Endodermal cell (in vitro differentiated cells): ENCODE results near the gene ATG2A. TPM values are rescaled to one million over a fixed set of nuclear protein-coding genes. Genes with fewer than 3 reads are reported as not detected.

ENCODE experiments used
- DNase-seq: peaks from one replicate; pipeline ENCODE4 v3.0.0-alpha.2; 2017
- H3K27ac ChIP-seq: 2 replicates; pipeline ENCODE4 v1.5.1; 2013; ENCODE audit warnings: mild to moderate bottlenecking, low read depth, low read length, moderate library complexity
- H3K27me3 ChIP-seq: 2 replicates; pipeline ENCODE4 v1.6.1; 2013; ENCODE audit warnings: mild to moderate bottlenecking, low read length, moderate library complexity; ENCODE audit not compliant: insufficient read depth, control insufficient read depth, poor library complexity, severe bottlenecking
- H3K36me3 ChIP-seq: 2 replicates; pipeline ENCODE4 v1.7.0; 2013; ENCODE audit warnings: mild to moderate bottlenecking, low read length, moderate library complexity; ENCODE audit not compliant: control insufficient read depth, insufficient read depth
- H3K4me1 ChIP-seq: one replicate; pipeline ENCODE4 v1.7.0; 2013; ENCODE audit warnings: low read length; ENCODE audit not compliant: control insufficient read depth, insufficient read depth
- H3K4me3 ChIP-seq: 2 replicates; pipeline ENCODE4 v1.5.1; 2013; ENCODE audit warnings: mild to moderate bottlenecking, low read length, moderate library complexity
- H3K9ac ChIP-seq: 2 replicates; pipeline ENCODE4 v1.6.1; 2013; ENCODE audit warnings: mild to moderate bottlenecking, low read length, moderate library complexity; ENCODE audit not compliant: poor library complexity, severe bottlenecking; ENCODE audit errors: extremely low read depth
- H3K9me3 ChIP-seq: 2 replicates; pipeline ENCODE4 v1.6.1; 2013; ENCODE audit warnings: mild to moderate bottlenecking, low read length, moderate library complexity; ENCODE audit not compliant: control insufficient read depth
- H3K27ac Mint-ChIP-seq: 2 replicates; pipeline ENCODE4 v1.8.0; 2020; ENCODE audit warnings: mixed read lengths
- H3K27me3 Mint-ChIP-seq: 2 replicates; pipeline ENCODE4 v1.8.0; 2021; ENCODE audit warnings: mild to moderate bottlenecking, mixed read lengths; ENCODE audit not compliant: insufficient read depth
- H3K36me3 Mint-ChIP-seq: 2 replicates; pipeline ENCODE4 v1.8.0; 2020; ENCODE audit warnings: low read depth, mixed read lengths
- H3K4me1 Mint-ChIP-seq: 2 replicates; pipeline ENCODE4 v1.8.0; 2020; ENCODE audit warnings: mixed read lengths
- H3K4me3 Mint-ChIP-seq: 2 replicates; pipeline ENCODE4 v1.8.0; 2020; ENCODE audit warnings: mild to moderate bottlenecking, moderate library complexity, mixed read lengths
- H3K9me3 Mint-ChIP-seq: 2 replicates; pipeline ENCODE4 v1.8.0; 2020; ENCODE audit warnings: mild to moderate bottlenecking, mixed read lengths
- WGBS, 2 experiments: methylation state at CpG; one replicate each; pipeline versions ENCODE4 v1.1.5 to v1.1.7; 2013; ENCODE audit warnings: missing lambda C conversion rate in 2 of 2, mixed read lengths in 1 of 2; ENCODE audit not compliant: insufficient coverage in 1 of 2, insufficient read length in 1 of 2; 5-methylcytosine and 5-hydroxymethylcytosine counted together
- total RNA-seq, 2 donors: library from RNA; stranded (reverse); fragmentation: NEBNext Ultra II Directional in 1 of 2; extraction: Animal tissue kit (Norgen Biotek cat#: 25700) in 1 of 2; gene quantifications; 2 replicates in 1 of 2; 3 replicates in 1 of 2; pipeline ENCODE4 v1.2.1, GENCODE V29; 2021
- TF ChIP-seq, protein P1 (sequence below): fragments of 200-600 bp; sonication (generic); conservative IDR thresholded peaks from 2 replicates; pipeline ENCODE4 v1.5.0; 2021; ENCODE audit warnings: antibody characterized with exemption, mild to moderate bottlenecking

ATG2A gene
- total RNA-seq, 2 donors from 2014 or later: 17.0 to 23.0 TPM

DNA sequence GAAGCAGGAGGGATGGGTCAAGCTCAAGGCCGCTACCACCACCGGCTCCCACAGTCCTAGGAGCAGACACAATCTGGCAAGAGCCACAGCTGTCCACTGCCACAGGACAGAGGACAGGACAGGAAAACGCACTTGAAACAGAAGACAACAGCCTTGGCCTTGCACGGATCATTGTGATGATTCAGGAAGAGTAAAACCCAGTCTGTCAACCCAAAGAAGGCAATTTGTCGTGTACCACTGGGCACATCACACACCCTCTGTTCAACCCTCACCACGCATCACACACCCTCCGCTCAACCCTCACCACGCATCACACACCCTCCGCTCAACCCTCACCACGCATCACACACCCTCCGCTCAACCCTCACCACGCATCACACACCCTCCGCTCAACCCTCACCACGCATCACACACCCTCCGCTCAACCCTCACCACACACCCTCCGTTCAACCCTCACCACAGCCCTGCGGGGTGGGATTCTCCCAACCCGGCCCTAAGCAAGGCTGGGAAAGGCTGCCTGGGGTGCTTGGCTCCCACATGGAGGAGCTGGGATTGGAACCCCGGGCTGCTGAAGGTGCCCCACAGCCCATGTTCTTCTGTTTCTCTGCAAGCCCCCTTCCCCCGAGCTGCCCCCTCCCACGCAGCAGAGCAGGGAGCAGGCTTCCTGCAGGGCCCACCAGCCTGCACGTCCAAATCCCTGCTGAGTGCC, 61.3 kb downstream of the ATG2A start:
- WGBS, 2 experiments: 93 to 96% methylated on average over 8 to 19 of the region's 22 CpGs
- Mint-ChIP-seq H3K4me3 (no peak overlapping the region), H3K4me1 (peaks cover 10% of the 10 kb centered on the region), H3K27me3 (no peaks in the 10 kb centered on the region), H3K36me3 (peaks cover 17% of the 10 kb centered on the region), H3K27ac (no peak overlapping the region), H3K9me3 (no peaks in the 10 kb centered on the region)
- no peaks in the 10 kb centered on the region for H3K4me1 ChIP-seq
- TF ChIP-seq, protein P1, sequence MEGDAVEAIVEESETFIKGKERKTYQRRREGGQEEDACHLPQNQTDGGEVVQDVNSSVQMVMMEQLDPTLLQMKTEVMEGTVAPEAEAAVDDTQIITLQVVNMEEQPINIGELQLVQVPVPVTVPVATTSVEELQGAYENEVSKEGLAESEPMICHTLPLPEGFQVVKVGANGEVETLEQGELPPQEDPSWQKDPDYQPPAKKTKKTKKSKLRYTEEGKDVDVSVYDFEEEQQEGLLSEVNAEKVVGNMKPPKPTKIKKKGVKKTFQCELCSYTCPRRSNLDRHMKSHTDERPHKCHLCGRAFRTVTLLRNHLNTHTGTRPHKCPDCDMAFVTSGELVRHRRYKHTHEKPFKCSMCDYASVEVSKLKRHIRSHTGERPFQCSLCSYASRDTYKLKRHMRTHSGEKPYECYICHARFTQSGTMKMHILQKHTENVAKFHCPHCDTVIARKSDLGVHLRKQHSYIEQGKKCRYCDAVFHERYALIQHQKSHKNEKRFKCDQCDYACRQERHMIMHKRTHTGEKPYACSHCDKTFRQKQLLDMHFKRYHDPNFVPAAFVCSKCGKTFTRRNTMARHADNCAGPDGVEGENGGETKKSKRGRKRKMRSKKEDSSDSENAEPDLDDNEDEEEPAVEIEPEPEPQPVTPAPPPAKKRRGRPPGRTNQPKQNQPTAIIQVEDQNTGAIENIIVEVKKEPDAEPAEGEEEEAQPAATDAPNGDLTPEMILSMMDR: no peak
- H3K9me3 ChIP-seq: no peaks in the 10 kb centered on the region
- H3K36me3 ChIP-seq: peaks cover 28% of the 10 kb centered on the region
- no peak for DNase-seq
- H3K4me3 ChIP-seq: no peak overlapping the region
- H3K27me3 ChIP-seq: no peaks in the 10 kb centered on the region
- no peak overlapping the region for H3K9ac ChIP-seq
- no peak overlapping the region for H3K27ac ChIP-seq

DNA sequence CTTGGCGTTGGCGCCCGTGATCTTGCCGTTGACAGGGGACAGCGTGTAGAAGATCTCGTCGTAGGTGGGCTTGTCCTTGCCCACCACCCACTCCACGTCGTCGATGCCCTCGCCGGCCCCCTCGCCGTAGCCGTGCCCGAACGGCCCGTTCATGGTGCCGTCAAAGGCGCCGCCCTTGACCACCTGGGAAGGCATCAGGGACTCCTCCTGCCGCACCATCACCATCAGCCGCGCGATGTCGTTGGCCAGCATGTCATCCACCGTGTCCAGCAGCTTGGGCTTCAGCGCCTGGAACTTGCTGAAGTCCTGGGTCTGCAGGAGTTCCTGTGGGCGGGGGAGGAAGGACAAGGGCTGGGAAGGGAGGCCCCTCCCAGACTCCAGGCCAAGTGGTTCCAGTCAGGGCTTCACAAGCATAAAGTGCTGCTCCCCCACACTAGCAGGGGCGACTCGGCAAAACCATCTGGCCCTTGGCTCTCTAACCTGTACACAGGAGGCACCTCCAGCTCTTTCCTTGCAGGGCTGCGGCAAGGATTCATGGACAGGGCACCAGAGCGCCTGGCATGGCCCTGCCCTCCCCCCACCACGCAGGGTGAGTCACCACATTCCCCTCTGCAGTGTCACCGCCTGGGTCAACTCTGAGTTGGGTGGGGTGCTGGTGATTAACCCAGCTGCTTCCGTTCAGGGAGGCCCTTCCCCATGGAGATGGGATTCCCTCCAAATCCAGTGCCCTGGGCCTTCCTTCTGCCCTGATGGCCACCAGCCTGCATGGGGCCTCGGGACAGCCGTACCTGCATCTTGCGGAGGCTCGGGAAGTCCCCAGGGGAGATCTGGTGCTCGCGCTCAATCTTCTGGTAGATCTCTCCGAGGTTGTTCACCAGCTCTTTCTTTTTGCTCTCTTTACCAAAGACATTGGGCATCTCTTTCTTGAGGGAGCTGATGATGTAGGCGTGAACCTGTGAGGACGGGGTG, 62.2 kb downstream of the ATG2A start:
- H3K9me3 Mint-ChIP-seq: no peaks in the 10 kb centered on the region
- WGBS, 2 experiments: 90 to 92% methylated on average over 17 to 45 of the region's 45 CpGs
- H3K27ac Mint-ChIP-seq: peak overlapping the region; percentile 61
- Histone ChIP-seq H3K36me3 (peaks cover 26% of the 10 kb centered on the region), H3K9ac (no peak overlapping the region), H3K4me1 (no peaks in the 10 kb centered on the region), H3K4me3 (no peak overlapping the region), H3K27me3 (no peaks in the 10 kb centered on the region), H3K27ac (no peak overlapping the region), H3K9me3 (no peaks in the 10 kb centered on the region)
- DNase-seq: peak; percentile 79
- TF ChIP-seq, protein P1: no peak
- peaks cover 13% of the 10 kb centered on the region for H3K36me3 Mint-ChIP-seq
- no peak overlapping the region for H3K4me3 Mint-ChIP-seq
- H3K4me1 Mint-ChIP-seq: peaks cover 10% of the 10 kb centered on the region
- no peaks in the 10 kb centered on the region for H3K27me3 Mint-ChIP-seq

DNA sequence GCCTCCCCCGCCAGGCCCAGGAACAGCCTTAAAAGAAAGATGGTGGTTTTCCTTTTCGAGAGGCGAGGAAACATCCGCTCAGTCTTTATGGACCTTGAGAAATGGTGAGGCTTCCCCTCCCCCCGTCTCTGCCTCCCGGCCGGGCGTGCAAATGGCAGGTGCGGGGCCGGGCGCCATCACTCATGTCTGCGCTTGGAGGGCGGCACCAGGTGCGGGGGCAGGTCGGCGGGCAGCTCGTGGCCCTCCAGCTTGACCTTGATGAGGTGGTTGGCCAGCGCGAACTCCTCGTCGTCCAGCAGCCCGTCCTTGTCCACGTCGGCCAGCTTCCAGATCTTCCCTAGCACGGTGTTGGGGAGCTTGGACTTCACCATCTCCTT, 62.9 kb downstream of the ATG2A start:
- 96 to 97% methylated on average over 21 to 25 of the region's 25 CpGs for WGBS, 2 experiments
- H3K9me3 ChIP-seq: no peaks in the 10 kb centered on the region
- no peak for DNase-seq
- H3K9ac ChIP-seq: no peak overlapping the region
- Mint-ChIP-seq H3K4me3 (no peak overlapping the region), H3K36me3 (peaks cover 11% of the 10 kb centered on the region), H3K9me3 (no peaks in the 10 kb centered on the region), H3K4me1 (peaks cover 10% of the 10 kb centered on the region), H3K27ac (peak overlapping the region; percentile 61), H3K27me3 (no peaks in the 10 kb centered on the region)
- TF ChIP-seq, protein P1: no peak
- H3K4me3 ChIP-seq: no peak overlapping the region
- peaks cover 19% of the 10 kb centered on the region for H3K36me3 ChIP-seq
- no peak overlapping the region for H3K27ac ChIP-seq
- no peaks in the 10 kb centered on the region for H3K4me1 ChIP-seq
- no peaks in the 10 kb centered on the region for H3K27me3 ChIP-seq
